Measurements from ENCODE around the gene ANGPTL8.

Gene ANGPTL8

GRCh38 chr19:11226716-11227166 is 12.7 kb upstream of the ANGPTL8 start:
- H3K4me1 ChIP-seq (ENCODE audit: control insufficient read depth, low read depth, low read length), result no peaks in the 10 kb centered on the region
- H3K27ac ChIP-seq (ENCODE audit: low read length), result no peak overlapping the region
- no peaks in the 10 kb centered on the region for H3K27me3 ChIP-seq (ENCODE audit: control insufficient read depth, insufficient read depth, low read length)
- H3K4me3 ChIP-seq (ENCODE audit: low read length), result no peak overlapping the region
- peaks cover 2% of the 10 kb centered on the region for H3K36me3 ChIP-seq (ENCODE audit: control insufficient read depth, low read depth, low read length)
- no peak overlapping the region for H3K9ac ChIP-seq (ENCODE audit: low read length)
- H3K9me3 ChIP-seq (ENCODE audit: control insufficient read depth, low read depth, low read length), result peaks cover under 1% of the 10 kb centered on the region

GRCh38 chr19:11227195-11227886 is 12.1 kb upstream of the ANGPTL8 start:
- peaks cover 2% of the 10 kb centered on the region for H3K36me3 ChIP-seq (ENCODE audit: control insufficient read depth, low read depth, low read length)
- no peaks in the 10 kb centered on the region for H3K4me1 ChIP-seq (ENCODE audit: control insufficient read depth, low read depth, low read length)
- no peak overlapping the region for H3K4me3 ChIP-seq (ENCODE audit: low read length)
- no peak overlapping the region for H3K27ac ChIP-seq (ENCODE audit: low read length)
- no peaks in the 10 kb centered on the region for H3K27me3 ChIP-seq (ENCODE audit: control insufficient read depth, insufficient read depth, low read length)
- no peaks in the 10 kb centered on the region for H3K9me3 ChIP-seq (ENCODE audit: control insufficient read depth, low read depth, low read length)
- no peak overlapping the region for H3K9ac ChIP-seq (ENCODE audit: low read length)

- no peak overlapping the region for H3K9ac ChIP-seq (ENCODE audit: low read length)
- H3K27ac ChIP-seq (ENCODE audit: low read length), result no peak overlapping the region
Measured at GRCh38 chr19:11230621-11231386, 8.6 kb upstream of the ANGPTL8 start.

GRCh38 chr19:11232555-11232954 is 6.9 kb upstream of the ANGPTL8 start:
- no peak overlapping the region for H3K27ac ChIP-seq (ENCODE audit: low read length)
- H3K4me1 ChIP-seq (ENCODE audit: control insufficient read depth, low read depth, low read length), result no peaks in the 10 kb centered on the region
- no peak overlapping the region for H3K4me3 ChIP-seq (ENCODE audit: low read length)
- no peaks in the 10 kb centered on the region for H3K9me3 ChIP-seq (ENCODE audit: control insufficient read depth, low read depth, low read length)
- H3K9ac ChIP-seq (ENCODE audit: low read length), result no peak overlapping the region
- no peaks in the 10 kb centered on the region for H3K27me3 ChIP-seq (ENCODE audit: control insufficient read depth, insufficient read depth, low read length)
- peaks cover 9% of the 10 kb centered on the region for H3K36me3 ChIP-seq (ENCODE audit: control insufficient read depth, low read depth, low read length)

More at GRCh38 chr19:11230621-11231386, 8.6 kb upstream of the ANGPTL8 start:
- no peak overlapping the region for H3K4me3 ChIP-seq (ENCODE audit: low read length)
- no peaks in the 10 kb centered on the region for H3K9me3 ChIP-seq (ENCODE audit: control insufficient read depth, low read depth, low read length)
- no peaks in the 10 kb centered on the region for H3K27me3 ChIP-seq (ENCODE audit: control insufficient read depth, insufficient read depth, low read length)
- no peaks in the 10 kb centered on the region for H3K4me1 ChIP-seq (ENCODE audit: control insufficient read depth, low read depth, low read length)
- peaks cover 9% of the 10 kb centered on the region for H3K36me3 ChIP-seq (ENCODE audit: control insufficient read depth, low read depth, low read length)

- no peak overlapping the region for H3K27ac ChIP-seq (ENCODE audit: low read length)
- H3K9ac ChIP-seq (ENCODE audit: low read length), result no peak overlapping the region
- H3K36me3 ChIP-seq (ENCODE audit: control insufficient read depth, low read depth, low read length), result peaks cover 9% of the 10 kb centered on the region
- H3K9me3 ChIP-seq (ENCODE audit: control insufficient read depth, low read depth, low read length), result no peaks in the 10 kb centered on the region
- H3K4me3 ChIP-seq (ENCODE audit: low read length), result no peak overlapping the region
- H3K4me1 ChIP-seq (ENCODE audit: control insufficient read depth, low read depth, low read length), result no peaks in the 10 kb centered on the region
- no peaks in the 10 kb centered on the region for H3K27me3 ChIP-seq (ENCODE audit: control insufficient read depth, insufficient read depth, low read length)
Measured at GRCh38 chr19:11233073-11233472, 6.3 kb upstream of the ANGPTL8 start.

GRCh38 chr19:11234486-11235075 is 4.8 kb upstream of the ANGPTL8 start:
- no peaks in the 10 kb centered on the region for H3K9me3 ChIP-seq (ENCODE audit: control insufficient read depth, low read depth, low read length)
- H3K27ac ChIP-seq (ENCODE audit: low read length), result no peak overlapping the region
- H3K36me3 ChIP-seq (ENCODE audit: control insufficient read depth, low read depth, low read length), result peaks cover 9% of the 10 kb centered on the region
- no peaks in the 10 kb centered on the region for H3K4me1 ChIP-seq (ENCODE audit: control insufficient read depth, low read depth, low read length)
- H3K9ac ChIP-seq (ENCODE audit: low read length), result no peak overlapping the region
- H3K4me3 ChIP-seq (ENCODE audit: low read length), result no peak overlapping the region
- no peaks in the 10 kb centered on the region for H3K27me3 ChIP-seq (ENCODE audit: control insufficient read depth, insufficient read depth, low read length)

GRCh38 chr19:11236324-11237301 is 2.8 kb upstream of the ANGPTL8 start:
- Histone ChIP-seq H3K4me3 (ENCODE audit: low read length) (no peak overlapping the region), H3K27me3 (ENCODE audit: control insufficient read depth, insufficient read depth, low read length) (no peaks in the 10 kb centered on the region), H3K9me3 (ENCODE audit: control insufficient read depth, low read depth, low read length) (no peaks in the 10 kb centered on the region), H3K27ac (ENCODE audit: low read length) (no peak overlapping the region), H3K36me3 (ENCODE audit: control insufficient read depth, low read depth, low read length) (peaks cover 9% of the 10 kb centered on the region), H3K4me1 (ENCODE audit: control insufficient read depth, low read depth, low read length) (no peaks in the 10 kb centered on the region), H3K9ac (ENCODE audit: low read length) (no peak overlapping the region)

GRCh38 chr19:11237321-11237720 is 2.1 kb upstream of the ANGPTL8 start:
- Histone ChIP-seq H3K9ac (ENCODE audit: low read length) (no peak overlapping the region), H3K4me3 (ENCODE audit: low read length) (no peak overlapping the region), H3K36me3 (ENCODE audit: control insufficient read depth, low read depth, low read length) (peaks cover 7% of the 10 kb centered on the region)

GRCh38 chr19:11238041-11238440 is 1.4 kb upstream of the ANGPTL8 start:
- Histone ChIP-seq H3K36me3 (ENCODE audit: control insufficient read depth, low read depth, low read length) (no peaks in the 10 kb centered on the region), H3K27me3 (ENCODE audit: control insufficient read depth, insufficient read depth, low read length) (no peaks in the 10 kb centered on the region), H3K4me1 (ENCODE audit: control insufficient read depth, low read depth, low read length) (no peaks in the 10 kb centered on the region), H3K9me3 (ENCODE audit: control insufficient read depth, low read depth, low read length) (no peaks in the 10 kb centered on the region), H3K27ac (ENCODE audit: low read length) (no peak overlapping the region), H3K9ac (ENCODE audit: low read length) (no peak overlapping the region), H3K4me3 (ENCODE audit: low read length) (no peak overlapping the region)

More at GRCh38 chr19:11237321-11237720, 2.1 kb upstream of the ANGPTL8 start:
- H3K4me1 ChIP-seq (ENCODE audit: control insufficient read depth, low read depth, low read length), result no peaks in the 10 kb centered on the region
- no peaks in the 10 kb centered on the region for H3K9me3 ChIP-seq (ENCODE audit: control insufficient read depth, low read depth, low read length)
- H3K27me3 ChIP-seq (ENCODE audit: control insufficient read depth, insufficient read depth, low read length), result no peaks in the 10 kb centered on the region
- no peak overlapping the region for H3K27ac ChIP-seq (ENCODE audit: low read length)

GRCh38 chr19:11238781-11239376 is 540 bp upstream of the ANGPTL8 start:
- Histone ChIP-seq H3K9me3 (ENCODE audit: control insufficient read depth, low read depth, low read length) (no peaks in the 10 kb centered on the region), H3K36me3 (ENCODE audit: control insufficient read depth, low read depth, low read length) (no peaks in the 10 kb centered on the region), H3K4me3 (ENCODE audit: low read length) (no peak overlapping the region), H3K9ac (ENCODE audit: low read length) (no peak overlapping the region), H3K4me1 (ENCODE audit: control insufficient read depth, low read depth, low read length) (no peaks in the 10 kb centered on the region), H3K27ac (ENCODE audit: low read length) (no peak overlapping the region), H3K27me3 (ENCODE audit: control insufficient read depth, insufficient read depth, low read length) (no peaks in the 10 kb centered on the region)
